NCI-H2081 (cell line): ENCODE measurements around the gene CYP1A2.
"Not testable (repeated sequence)": the region's sequence is repeated elsewhere in the genome, so short reads cannot be mapped to it uniquely, and the experiment has no call there.

Experiments used
- DNase-seq, 2 experiments: peaks; one replicate each; lab custom pipeline; 2025; lab: John Stamatoyannopoulos, UW

CYP1A2 gene

GRCh38 chr15:74738239-74738638, 10.4 kb upstream of the CYP1A2 start:
- DNase-seq: not testable (repeated sequence)

- no peak for DNase-seq
Observed at GRCh38 chr15:74742422-74742821, 6.2 kb upstream of the CYP1A2 start.

DNA sequence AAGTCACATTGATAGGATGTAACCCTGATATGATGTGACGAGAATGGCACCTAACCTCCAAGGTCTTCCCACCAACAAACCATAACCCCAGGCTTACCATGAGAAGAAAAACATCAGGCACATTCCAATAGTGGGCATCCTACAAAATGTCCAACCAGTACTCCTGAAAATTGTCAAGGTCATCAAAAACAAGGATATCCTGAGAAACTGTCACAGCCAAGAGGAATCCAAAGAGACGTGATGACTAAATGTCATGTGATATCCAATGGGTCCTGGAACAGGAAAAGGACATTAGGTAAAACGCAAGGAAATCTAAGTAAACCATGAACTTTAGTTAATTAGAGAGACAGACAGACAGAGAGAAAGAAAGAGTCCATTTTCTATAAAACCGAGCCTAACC, 2.3 kb upstream of the CYP1A2 start:
- DNase-seq: no peak

DNA sequence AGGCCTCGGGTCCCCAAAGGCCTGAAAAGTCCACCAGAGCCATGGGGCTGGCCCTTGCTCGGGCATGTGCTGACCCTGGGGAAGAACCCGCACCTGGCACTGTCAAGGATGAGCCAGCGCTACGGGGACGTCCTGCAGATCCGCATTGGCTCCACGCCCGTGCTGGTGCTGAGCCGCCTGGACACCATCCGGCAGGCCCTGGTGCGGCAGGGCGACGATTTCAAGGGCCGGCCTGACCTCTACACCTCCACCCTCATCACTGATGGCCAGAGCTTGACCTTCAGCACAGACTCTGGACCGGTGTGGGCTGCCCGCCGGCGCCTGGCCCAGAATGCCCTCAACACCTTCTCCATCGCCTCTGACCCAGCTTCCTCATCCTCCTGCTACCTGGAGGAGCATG, 1.2 kb downstream of the CYP1A2 start:
- no peak for DNase-seq

- no peak for DNase-seq
Observed at GRCh38 chr15:74750751-74751150, 2.1 kb downstream of the CYP1A2 start.

- DNase-seq: no peak
Observed at GRCh38 chr15:74752011-74752410, 3.4 kb downstream of the CYP1A2 start.

GRCh38 chr15:74752531-74752930, 3.9 kb downstream of the CYP1A2 start:
- DNase-seq: no peak

DNA sequence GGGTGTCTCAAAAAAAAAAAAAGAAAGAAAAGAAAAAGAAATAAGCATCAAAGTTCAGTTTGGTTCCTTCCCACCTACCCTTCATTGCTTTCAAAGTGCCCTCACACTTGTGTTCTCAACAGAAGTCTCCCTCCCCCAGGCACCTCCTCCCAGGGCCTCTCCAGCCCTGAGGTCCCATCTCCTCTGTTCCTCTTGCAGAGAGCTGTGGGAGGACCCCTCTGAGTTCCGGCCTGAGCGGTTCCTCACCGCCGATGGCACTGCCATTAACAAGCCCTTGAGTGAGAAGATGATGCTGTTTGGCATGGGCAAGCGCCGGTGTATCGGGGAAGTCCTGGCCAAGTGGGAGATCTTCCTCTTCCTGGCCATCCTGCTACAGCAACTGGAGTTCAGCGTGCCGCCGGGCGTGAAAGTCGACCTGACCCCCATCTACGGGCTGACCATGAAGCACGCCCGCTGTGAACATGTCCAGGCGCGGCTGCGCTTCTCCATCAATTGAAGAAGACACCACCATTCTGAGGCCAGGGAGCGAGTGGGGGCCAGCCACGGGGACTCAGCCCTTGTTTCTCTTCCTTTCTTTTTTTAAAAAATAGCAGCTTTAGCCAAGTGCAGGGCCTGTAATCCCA, 6.1 kb downstream of the CYP1A2 start:
- no peak for DNase-seq

- no peak for DNase-seq
Observed at GRCh38 chr15:74758736-74759135, 10.1 kb downstream of the CYP1A2 start.

- no peak for DNase-seq
Observed at GRCh38 chr15:74762791-74763150, 14.1 kb downstream of the CYP1A2 start.

DNA sequence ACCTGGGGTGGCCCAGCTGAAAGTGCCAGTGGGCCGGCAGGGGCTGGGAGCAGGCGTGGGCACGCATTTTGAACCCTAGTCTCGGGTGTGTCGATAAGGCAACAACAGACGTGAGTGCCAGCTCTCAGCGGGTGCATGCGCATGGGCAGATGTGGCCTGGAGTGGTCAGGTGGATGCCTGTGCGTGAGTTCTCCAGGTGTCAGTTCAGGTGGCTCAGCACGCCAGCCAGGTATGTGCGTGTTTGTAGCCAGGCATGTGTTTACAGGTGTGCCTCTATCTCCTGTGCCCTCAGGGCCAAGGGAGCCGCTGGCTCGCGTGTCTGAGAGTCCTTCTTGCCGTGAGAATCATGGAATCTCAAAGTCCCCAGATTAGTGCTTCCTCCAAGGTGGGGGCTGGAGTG, 14.8 kb downstream of the CYP1A2 start:
- DNase-seq: no peak

GRCh38 chr15:74767167-74768098, 18.8 kb downstream of the CYP1A2 start:
- DNase-seq: peak in 1 of 2 experiments; percentile 48

DNA sequence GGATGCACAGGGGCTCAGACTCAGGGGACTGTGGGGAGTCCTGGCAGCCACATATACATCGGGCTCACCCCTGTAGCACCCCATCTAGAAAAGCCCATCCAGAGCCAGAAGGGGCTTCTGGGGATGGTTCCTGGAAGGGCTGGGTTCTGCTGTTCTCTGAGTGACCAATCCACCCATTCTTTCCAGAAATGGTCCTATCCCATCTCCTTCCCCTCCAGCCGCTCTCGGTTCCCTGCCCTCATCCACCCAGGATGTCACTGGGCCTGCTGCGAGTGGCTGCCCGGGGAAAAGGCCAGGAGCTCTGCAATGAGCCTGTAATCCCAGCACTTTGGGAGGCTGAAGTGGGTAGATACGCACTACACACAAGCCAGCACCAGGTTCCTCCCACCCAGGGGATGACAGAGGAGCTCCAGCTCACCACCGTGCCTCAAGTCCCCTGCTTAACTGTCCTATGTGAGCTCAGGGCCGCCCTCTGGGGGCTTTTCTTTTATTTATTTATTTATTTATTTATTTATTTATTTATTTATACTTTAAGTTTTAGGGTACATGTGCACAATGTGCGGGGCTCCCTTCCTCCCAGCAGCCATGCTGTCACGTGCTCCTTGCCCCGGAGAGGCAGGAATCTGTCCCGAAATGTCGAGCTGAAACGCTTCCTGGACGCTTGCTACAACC, 19.6 kb downstream of the CYP1A2 start:
- DNase-seq: peak in 1 of 2 experiments; percentile 34

DNA sequence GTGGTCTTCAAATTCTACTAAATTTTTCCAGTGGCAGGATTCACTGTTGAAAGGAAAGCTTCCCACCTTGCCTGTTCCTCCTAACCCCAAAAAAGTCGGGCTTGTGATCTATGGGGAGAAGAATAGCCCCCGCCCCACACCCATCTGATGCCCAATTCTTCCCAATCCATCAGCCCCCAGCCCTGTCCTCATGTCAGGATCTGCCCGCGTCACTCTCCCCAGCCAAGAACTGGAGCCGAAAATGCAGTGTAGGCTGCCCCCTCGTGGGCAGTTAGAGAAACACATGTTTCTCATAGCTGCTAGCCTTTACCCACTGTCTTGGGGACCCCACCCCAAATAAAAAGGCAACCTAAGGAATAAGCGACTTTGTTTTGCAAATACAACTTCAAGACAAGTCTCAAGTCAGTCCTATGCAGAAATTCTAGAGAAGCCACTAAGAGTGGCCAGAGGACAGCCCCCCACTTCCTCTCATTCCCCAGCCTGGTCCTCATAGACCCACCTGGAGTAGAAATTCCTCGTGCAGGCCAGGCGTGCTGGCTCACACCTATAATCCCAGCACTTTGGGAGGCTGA, 20.2 kb downstream of the CYP1A2 start:
- DNase-seq: peak; percentile 59 to 66

- no peak for DNase-seq
Observed at GRCh38 chr15:74769463-74770025, 20.9 kb downstream of the CYP1A2 start.

GRCh38 chr15:74770211-74770903, 21.7 kb downstream of the CYP1A2 start:
- DNase-seq: no peak

GRCh38 chr15:74773329-74773728, 24.7 kb downstream of the CYP1A2 start:
- DNase-seq: no peak

DNA sequence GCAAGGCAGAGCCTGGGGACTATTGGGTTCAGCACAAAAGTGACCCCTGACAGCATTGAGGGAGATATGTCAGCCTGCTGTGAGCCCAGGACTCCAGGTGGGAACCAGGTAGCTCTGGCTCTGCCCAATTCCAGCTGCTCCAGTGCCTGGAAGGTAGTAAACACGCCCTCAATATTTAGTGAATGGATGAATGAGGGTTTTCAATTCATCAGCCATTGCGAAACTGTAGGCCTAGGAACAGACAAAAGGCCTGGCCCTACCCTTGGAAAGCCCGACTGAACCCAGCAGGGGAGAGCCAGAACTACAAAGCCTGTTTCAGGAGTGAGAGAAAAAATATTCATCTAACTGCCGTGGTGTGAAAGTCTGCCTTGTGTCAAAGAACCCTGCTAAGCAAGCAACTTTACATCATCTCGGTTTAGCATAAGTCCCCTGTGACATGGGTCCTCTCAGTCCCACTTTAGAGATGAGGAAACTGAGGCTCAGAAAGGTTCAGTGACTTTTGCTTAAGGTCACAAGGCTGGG, 25.1 kb downstream of the CYP1A2 start:
- peak; percentile 60 to 64 for DNase-seq

GRCh38 chr15:74775132-74775562, 26.5 kb downstream of the CYP1A2 start:
- no peak for DNase-seq

GRCh38 chr15:74775894-74776293, 27.2 kb downstream of the CYP1A2 start:
- no peak for DNase-seq
